Measurements from ENCODE around the gene TBC1D4. TPM values are rescaled to one million over a fixed set of nuclear protein-coding genes. Genes with fewer than 3 reads are reported as not detected.
"Not testable (repeated sequence)": the region's sequence is repeated elsewhere in the genome, so short reads cannot be mapped to it uniquely, and the experiment has no call there.

The TBC1D4 gene
- total RNA-seq, 2 donors from 2014 or later = 14.9 to 20.3 TPM

DNA sequence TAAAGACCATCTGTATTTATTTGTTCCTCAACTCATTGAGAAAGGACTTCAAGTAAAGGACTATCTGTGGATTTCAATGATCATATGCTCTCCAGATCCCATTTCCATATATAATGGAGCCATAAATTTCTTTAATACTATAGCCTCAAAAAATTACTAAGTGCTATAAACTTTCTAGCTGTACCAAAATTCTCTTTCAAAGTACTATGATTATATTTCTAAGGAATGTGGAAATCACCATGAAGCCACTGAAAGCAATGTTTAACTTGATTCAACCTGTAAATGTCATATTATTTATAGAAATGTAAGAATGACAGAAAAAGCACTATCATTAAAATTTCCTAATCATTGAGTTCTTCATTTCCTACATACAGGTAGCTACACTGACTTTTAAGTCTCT, 20.7 kb downstream of the TBC1D4 start:
- intact Hi-C loops (cut with DNase I) = no loop called here
- no peak for DNase-seq (ENCODE audit: low spot score)

DNA sequence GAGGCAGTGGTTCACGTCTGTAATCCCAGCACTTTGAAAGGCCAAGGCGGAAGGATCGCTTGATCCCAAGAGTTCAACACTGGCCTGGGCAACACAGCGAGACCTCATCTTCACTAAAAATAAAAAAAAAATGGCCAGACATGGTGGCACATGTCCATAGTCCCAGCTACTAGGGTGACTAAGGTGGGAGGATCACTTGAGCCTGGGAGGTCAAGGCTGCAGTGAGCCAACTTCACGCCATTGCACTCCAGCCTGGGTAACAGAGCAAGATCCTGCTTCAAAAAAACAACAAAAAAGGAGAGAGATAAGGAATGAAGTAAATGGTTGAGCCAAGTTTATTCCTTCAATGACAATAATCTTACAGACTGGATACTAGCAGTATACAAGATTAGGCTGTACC, 21.3 kb downstream of the TBC1D4 start:
- DNase-seq (ENCODE audit: low spot score) = no peak
- intact Hi-C loops (cut with DNase I) = no loop called here

DNA sequence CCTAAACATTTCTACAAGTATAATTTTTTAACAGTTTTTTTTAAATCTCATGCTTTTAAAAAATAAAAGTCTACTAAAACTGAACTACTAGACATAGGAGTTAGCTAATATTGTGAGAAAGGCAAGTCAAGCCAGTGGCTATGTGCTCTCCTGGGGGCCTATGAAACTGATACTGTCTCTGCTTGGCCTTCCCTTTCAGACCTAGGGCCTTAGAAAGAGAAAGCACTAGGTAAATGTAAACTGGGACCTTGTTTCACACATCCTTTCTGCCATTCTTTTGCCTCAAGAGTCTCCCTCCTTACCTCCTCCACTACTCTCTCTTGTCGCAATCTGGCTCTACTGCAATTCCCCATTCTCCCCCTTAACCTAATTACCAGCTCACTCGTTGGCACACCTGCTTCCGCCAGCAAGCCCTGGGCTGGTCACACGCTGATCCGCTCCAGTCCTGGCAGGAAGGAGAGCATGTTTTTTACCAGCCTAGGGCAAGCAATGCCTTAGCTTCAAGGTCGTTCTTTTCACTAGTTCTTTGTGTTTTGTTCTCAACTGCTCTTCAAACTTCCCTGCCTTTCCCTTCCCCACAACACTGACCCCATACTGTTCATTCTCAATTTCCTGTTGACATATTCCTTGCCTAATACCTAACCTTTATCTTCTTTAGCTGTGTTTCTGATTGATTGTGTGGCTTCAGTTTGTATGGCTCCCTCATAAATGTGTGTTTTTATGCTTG, 23.1 kb downstream of the TBC1D4 start:
- intact Hi-C loops (cut with DNase I) = no loop called here
- no peak for DNase-seq (ENCODE audit: low spot score)

DNA sequence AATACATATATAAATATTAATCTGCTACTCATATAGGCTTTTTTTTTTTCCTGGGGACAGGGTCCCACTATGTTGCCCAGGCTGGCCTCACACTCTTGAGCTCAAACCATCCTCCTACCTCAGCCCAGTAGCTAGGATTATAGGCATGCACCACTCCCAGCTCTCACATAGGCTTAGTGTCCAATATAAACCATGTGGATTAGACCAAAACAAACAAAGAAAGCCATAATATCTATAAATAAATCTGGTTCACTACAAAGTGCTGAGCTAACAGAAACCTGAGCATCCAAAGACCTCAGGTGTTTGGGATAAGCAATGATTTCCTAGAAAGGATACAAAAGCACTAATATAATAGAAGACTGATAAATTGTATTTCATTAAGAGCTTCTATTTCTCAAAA, 26.0 kb downstream of the TBC1D4 start:
- DNase-seq (ENCODE audit: low spot score) = no peak
- intact Hi-C loops (cut with DNase I) = no loop called here

DNA sequence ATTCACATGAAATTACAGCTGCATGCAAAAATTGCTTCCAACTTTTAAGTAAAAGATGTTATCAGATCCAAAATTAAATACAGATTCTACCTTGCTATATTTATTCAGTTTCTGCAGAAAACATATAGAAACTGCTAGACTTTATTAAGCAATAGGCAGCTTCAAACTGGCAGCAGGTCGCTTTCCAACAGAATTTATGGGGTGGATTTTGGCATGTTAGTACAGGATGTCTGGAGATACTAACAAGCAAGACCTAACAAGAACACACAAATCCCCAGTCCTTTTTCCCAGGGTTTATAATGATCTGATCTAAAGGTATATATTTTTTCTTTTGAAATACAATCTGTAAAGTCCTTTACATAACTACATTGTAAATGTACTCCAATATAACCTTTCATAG, 27.5 kb downstream of the TBC1D4 start:
- no peak for DNase-seq (ENCODE audit: low spot score)
- intact Hi-C loops (cut with DNase I) = no loop called here

DNA sequence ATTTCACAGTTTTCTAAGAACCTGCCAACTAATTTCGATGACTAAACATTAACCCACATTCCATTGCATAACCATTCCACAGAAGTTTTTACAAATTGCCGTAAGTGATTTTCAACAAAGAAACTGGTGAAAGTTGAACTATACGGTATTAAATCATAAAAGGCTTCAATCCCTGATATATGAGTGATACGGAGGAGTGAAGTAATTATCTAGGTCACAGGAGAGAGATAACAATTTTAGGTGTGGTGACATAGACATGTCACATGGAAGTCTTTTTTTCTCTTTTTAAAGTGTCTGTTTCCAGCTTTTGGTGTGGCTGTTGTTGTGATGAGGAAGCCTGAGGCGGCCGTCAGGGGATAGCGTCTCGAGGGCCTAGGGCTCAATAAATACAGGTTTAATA, 29.4 kb downstream of the TBC1D4 start:
- intact Hi-C loops (cut with DNase I) = no loop called here
- no peak for DNase-seq (ENCODE audit: low spot score)

DNA sequence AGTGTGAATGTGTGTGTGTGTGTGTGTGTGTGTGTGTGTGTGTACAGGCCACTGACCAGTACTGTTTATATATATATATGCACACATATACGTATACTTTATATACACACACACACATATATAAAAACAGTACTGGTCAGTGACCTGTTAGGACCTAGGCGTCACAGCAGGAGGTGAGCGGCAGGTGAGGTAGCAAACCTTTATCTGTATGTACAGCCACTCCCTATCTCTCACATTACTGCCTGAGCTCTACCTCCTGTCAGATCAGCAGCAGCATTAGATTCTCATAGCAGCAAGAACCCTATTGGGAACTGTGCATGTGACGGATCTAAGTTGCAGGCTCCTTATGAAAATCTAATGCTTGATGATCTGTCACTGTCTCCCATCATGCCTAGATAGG, 34.5 kb downstream of the TBC1D4 start:
- intact Hi-C loops (cut with DNase I) = no loop called here
- no peak for DNase-seq (ENCODE audit: low spot score)

DNA sequence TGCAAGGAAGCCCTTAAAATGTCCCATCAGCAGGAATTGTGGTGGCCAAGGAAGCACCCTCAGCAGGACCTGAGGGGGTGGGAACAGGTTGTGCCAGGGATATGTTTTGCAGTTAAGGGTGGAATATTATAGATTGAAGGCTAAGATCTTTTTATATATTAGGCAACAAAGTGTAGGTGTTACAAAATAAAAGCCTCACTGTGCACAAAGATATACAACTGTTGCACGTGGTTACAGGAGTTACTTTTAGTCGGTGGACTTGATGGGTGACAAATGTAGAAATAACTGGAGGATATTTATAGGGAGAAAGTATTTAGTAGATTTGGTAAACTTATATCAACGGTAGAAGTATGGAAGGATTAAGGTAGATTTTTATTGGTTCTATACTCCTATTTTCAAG, 35.1 kb downstream of the TBC1D4 start:
- intact Hi-C loops (cut with DNase I) = no loop called here
- DNase-seq (ENCODE audit: low spot score) = no peak

DNA sequence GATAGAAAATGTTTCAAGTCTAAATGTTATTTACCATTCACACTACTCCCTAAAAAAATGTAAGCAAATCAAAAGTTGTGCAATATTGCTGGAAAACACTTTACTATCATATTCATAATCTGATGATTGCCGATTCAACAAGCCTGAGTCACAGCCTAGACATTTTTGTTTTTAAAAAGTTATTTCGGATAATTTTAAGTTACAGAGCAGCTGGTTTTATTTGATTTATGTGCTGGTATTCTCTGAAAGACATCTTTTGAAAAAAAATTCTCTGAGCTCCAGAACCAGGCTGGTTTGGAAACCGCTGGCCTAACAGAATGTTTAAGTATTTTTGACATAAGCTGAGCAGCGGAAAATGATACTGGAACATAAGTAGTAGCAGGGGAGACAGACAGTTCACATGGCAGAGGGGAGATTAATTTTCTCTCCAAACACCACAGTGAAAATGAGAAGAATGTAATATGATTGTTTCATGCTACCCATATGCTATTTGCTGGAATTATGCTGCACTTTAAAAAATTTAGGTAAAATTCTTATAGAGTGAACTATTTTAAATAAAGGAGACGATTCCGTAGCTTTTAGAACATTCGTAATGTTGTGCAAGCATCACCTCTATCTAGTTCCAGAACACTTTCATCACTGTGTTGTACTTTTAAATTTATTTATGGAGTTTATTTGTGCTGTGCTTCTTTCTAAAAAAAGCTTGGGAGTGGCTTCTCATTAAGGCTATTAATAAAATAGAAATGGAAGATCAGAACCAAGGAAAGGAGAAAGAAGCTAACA, 36.1 kb downstream of the TBC1D4 start:
- no peak for DNase-seq (ENCODE audit: low spot score)
- intact Hi-C loops (cut with DNase I) = no loop called here

DNA sequence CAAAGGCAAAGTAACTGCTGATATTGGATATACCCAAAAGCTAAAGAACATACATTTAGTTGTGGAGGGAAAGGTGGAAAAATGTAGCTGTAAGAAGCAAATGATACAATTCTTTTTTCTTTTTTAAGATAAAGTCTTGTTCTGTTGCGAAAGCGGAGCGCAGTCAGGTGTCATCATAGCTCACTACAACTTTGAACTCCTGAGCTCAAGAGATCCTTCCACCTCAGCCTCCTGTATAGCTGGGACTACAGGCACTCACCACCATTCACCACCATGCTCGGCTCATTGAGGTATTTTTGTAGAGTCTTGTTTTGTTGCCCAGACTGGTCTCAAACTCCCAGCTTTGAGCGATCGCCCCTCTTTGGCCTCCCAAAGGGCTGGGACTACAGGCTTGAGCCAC, 38.0 kb downstream of the TBC1D4 start:
- intact Hi-C loops (cut with DNase I) = no loop called here
- no peak for DNase-seq (ENCODE audit: low spot score)

DNA sequence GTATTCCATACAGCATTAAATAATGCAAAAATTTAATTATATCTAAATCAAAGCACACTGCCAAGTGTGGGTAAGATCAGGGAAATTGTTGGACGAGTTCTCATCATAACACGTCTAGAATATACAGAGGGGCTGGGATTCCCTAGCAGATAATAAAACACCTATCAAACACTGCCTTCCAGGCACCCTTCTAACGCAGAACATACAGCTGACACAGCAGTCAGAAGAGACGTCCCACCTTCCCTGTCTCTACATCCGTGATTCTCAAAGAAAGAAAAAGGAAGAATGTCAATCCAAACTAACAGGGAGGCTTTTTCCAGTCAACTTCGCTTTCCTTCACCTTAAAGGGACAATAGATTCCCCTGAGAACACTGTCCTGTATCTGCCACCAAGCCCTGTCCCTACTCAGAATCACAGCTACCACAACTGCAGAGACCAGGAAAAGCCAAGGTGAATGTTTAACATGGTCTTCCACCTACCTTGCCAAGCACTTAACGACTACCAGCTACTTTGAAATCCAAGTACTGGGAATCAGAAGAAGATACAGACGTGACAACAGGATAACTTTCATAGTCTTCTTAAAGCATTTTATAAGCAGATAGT, 38.5 kb downstream of the TBC1D4 start:
- DNase-seq (ENCODE audit: low spot score) = no peak
- intact Hi-C loops (cut with DNase I) = no loop called here

DNA sequence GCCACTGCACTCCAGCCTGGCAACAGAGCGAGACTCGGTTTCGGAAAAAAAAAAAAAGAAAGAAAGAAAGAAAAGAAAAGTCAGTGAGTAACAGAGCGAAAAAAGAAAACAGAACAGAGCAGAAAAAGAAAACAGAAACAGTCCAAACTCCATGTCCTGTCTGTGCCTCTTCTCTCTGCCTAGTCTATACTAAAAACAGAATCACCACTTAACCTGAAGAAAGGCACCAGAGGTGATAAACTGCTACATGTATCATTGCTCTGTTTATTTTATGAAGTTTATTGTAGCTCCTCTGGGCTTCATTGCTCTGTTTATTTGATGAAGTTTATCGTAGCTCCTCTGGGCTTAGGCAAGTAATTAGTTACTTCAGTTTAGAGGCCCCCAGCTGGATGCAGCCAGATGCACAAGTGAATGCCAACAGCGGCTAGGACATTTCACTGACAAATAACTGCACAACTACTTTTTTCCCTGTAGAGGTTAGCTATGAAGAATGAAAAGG, 39.2 kb downstream of the TBC1D4 start:
- no peak for DNase-seq (ENCODE audit: low spot score)
- intact Hi-C loops (cut with DNase I) = no loop called here

DNA sequence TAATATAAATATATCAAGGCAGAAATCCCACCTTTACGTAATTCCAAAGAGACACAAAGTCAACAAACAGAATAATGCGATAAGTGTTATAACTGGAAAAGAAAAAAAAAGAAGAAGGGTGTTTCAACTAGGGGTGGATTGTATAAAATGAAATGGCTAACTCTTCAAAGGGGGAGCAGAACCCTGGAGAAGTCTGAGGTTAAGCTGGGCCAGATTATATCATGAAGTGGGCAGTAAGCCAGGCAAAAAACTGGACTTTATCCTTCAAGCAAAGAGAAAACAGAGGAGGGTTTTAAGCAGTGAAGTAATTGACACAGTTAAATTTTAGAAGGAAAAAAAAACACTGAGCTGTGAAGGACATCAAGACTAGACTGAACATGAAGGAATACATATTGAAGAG, 41.9 kb downstream of the TBC1D4 start:
- DNase-seq (ENCODE audit: low spot score) = no peak
- intact Hi-C loops (cut with DNase I) = no loop called here

DNA sequence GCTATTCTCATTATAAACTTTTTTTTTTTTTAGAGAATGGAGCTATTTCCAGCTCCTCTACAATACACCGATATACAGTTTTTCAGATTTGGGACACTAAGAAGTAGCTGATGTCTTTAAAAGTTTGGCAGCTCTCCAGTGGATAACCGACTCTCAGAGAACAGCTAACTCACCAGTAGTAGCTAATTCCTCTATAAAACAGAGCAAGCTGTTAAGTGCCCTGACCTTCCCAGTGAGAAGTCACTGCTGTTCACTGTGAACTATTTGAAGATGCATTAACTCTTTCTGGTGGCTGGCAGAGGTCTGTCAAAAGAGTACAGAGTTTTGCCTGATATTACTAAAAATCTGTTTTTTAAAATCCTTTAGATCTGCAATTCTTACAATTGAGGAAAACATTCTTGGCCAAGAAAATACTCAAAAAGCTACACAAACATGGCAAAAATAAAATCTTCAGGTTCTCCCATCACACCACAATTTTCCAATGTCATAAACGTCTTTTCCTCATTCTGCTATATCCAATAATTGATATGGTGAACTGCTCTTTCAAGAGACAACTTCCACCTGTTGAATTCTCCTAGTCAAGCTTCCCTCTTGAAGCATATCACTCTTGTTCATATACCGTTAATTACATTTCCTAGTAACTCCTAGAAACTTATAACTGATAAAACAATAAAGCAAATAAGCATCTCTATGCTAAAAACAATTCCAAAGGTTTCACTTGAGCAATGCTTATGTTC, 44.2 kb downstream of the TBC1D4 start:
- intact Hi-C loops (cut with DNase I) = no loop called here
- DNase-seq (ENCODE audit: low spot score) = no peak

DNA sequence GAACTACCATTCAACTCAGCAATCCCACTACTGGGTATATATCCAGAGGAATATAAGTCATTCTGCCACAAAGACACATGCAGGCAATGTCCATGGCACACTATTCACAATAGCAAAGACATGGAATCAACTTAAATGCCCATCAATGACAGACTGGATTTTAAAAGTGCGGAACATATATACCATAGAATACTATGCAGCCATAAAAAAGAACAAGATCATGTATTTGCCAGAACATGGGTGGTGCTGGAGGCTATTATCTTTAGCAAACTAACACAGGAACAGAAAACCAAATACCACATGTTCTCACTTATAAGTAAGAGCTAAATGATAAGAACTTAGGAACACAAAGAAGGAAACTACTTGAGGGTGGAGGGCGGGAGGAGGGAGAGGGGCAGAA, 47.8 kb downstream of the TBC1D4 start:
- DNase-seq (ENCODE audit: low spot score); intact Hi-C loops (cut with DNase I): not testable (repeated sequence)

DNA sequence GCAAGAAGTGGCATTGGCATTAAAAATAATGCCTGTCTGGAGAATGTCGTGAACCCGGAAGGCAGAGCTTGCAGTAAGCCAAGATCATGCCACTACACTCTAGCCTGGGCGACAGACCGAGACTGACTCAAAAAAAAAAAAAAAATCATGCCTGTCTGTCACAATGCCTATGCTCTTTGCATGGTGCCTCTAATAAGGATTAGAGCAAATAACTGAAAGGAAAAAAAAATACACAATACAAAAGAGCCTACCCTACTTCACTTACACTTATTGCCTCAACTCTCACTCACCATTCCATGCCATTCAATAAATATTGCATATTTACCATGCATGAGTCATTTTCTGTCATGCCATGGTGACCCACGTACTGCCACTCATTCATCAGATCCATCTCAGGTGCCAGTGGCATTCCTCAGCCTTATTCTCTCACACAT, 49.1 kb downstream of the TBC1D4 start:
- intact Hi-C loops (cut with DNase I) = no loop called here
- DNase-seq (ENCODE audit: low spot score) = no peak

DNA sequence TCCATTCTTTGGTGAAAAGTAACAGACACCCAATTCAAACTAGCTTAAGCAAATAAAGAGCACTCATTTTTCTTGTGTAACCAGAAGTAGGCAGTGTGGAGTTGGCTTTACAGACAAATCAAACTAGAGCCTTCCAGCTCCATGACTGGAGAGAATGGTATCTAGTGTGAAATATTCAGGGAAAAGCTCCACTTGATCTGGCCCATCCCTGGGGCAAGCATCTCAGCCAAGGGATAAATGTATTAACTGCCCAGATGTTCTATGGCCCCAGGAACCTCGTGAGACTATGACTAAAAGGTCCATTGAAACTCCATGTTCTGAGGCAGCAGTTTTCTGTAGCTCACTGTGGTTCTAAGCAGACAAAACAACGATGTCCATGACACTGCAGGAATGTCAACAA, 49.9 kb downstream of the TBC1D4 start:
- intact Hi-C loops (cut with DNase I) = no loop called here

DNA sequence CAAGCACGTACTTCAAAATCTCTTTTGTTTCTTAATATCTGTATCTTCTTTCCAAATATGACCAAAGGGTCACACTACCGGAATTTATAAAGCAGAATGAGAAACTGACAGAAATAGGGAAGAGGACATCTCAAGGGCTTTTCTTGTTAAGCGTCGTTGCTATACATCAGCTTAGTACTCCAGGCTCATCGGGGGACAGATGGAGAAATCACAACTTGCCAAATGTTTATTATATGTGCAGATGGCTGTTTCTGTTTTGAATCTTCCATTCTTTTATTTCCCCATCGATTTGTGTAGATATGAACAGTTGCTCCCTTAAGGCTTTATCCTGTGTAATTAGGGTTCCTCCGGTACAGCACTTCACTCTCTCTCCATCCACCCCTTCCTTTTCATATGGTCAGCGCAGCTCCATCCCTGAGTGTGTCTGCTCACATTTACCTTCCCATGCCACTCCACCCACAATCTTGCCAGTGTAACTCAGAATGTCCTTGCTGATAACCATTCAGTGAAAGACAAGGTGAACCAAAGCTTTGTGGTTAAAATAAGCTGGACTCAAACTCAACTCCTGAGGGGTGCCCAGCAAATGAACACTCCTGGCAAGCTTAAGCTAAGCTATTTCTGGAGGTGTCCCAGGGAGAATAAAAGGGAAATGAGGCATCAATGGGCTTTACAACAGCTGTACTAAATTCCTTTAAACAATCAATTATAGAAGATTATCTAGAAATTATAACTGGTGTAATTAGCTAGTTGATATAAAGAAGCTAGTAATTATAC, 51.3 kb downstream of the TBC1D4 start:
- intact Hi-C loops (cut with DNase I) = no loop called here
- no peak for DNase-seq (ENCODE audit: low spot score)

More for the DNA sequence above, 49.9 kb downstream of the TBC1D4 start:
- DNase-seq (ENCODE audit: low spot score) = no peak

DNA sequence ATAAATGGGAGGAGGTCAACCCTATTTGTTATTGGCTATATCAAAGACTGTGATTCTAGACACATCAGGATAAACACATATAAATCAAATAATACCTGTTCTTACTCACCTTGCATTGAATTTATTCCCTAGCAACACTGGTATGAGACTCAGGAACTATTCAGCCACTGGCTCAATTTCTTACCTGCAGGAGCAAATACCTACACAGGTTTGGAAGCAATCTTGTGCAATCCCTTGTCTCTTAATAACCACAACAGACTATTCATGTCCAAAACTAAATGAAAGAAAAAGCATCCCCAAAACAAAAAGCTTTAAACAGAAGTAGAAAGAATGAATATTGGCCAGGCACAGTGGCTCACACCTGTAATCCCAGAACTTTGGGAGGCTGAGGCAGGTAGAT, 55.5 kb downstream of the TBC1D4 start:
- no peak for DNase-seq (ENCODE audit: low spot score)
- intact Hi-C loops (cut with DNase I) = no loop called here
